Heart left ventricle (tissue), 16 donors: ENCODE data around the gene LDHD. TPM values are rescaled to one million over a fixed set of nuclear protein-coding genes. Genes with fewer than 3 reads are reported as not detected.

ENCODE experiments used
- ATAC-seq, 4 donors: fragments of 200-7000 bp; cut with Tn5 transposase; one replicate each; pipeline ENCODE4 v1.9.1; 2020 to 2022; ENCODE audit warnings: moderate library complexity in 4 of 4, mild to moderate bottlenecking in 3 of 4, moderate number of reproducible peaks in 1 of 4
- DNase-seq, 5 donors: peaks; one replicate each; pipeline ENCODE4 v3.0.0-alpha.2; 2020
- H3K27ac ChIP-seq, 12 donors: fragments of 200-600 bp; sonication (generic) in 4 of 12; one replicate each; pipeline versions ENCODE4 v1.5.0 to v1.8.0; 2016 to 2022; ENCODE audit warnings: mild to moderate bottlenecking in 2 of 12
- H3K27me3 ChIP-seq, 9 donors: fragments of 200-600 bp; sonication (generic) in 2 of 9; one replicate each; pipeline versions ENCODE4 v1.5.1 to v1.8.0; 2016 to 2022; ENCODE audit warnings: mild to moderate bottlenecking in 3 of 9
- H3K36me3 ChIP-seq, 9 donors: fragments of 200-600 bp; sonication (generic) in 2 of 9; one replicate each; pipeline versions ENCODE4 v1.5.0 to v1.8.0; 2018 to 2022; ENCODE audit warnings: mild to moderate bottlenecking in 2 of 9
- H3K4me1 ChIP-seq, 12 donors: fragments of 200-600 bp; sonication (generic) in 4 of 12; one replicate each; pipeline versions ENCODE4 v1.5.0 to v1.8.0; 2016 to 2022; ENCODE audit warnings: mild to moderate bottlenecking in 3 of 12
- H3K4me3 ChIP-seq, 12 donors: fragments of 200-600 bp; sonication (generic) in 4 of 12; one replicate each; pipeline versions ENCODE4 v1.5.0 to v1.8.0; 2017 to 2022; ENCODE audit warnings: mild to moderate bottlenecking in 9 of 12, moderate library complexity in 4 of 12
- H3K9me3 ChIP-seq, 12 donors: fragments of 200-600 bp; sonication (generic) in 4 of 12; one replicate each; pipeline versions ENCODE4 v1.5.0 to v1.8.0; 2016 to 2022; ENCODE audit warnings: mild to moderate bottlenecking in 1 of 12
- CTCF ChIP-seq, 12 donors: fragments of 200-600 bp; sonication (generic) in 4 of 12; IDR thresholded peaks; one replicate each; pipeline versions ENCODE4 v1.5.0 to v1.8.0; 2018 to 2022; ENCODE audit warnings: antibody characterized with exemption in 12 of 12, mild to moderate bottlenecking in 5 of 12
- POLR2A ChIP-seq, 2 donors: fragments of 450-650 bp; IDR thresholded peaks; one replicate each; pipeline ENCODE4 v1.6.1; 2017; ENCODE audit warnings: antibody characterized with exemption in 2 of 2, mild to moderate bottlenecking in 2 of 2, moderate library complexity in 2 of 2
- WGBS, 4 donors: extraction: QIAGEN DNeasy Blood & Tissue Kit in 2 of 4; methylation state at CpG; one replicate each; pipeline versions ENCODE4 v1.1.5 to v1.1.7; 2013 to 2018; 5-methylcytosine and 5-hydroxymethylcytosine counted together
- intact Hi-C, 10 donors: fragments of 100-400 bp; cut with DNase I; formaldehyde crosslinking; loops; one replicate each; pipeline versions ENCODE4 v1.11.1 to v1.14.2; 2022
- polyA plus RNA-seq, 2 donors: library from polyadenylated mRNA; stranded (reverse); fragments of 200-250 nt; gene quantifications; one replicate each; pipeline ENCODE4 v1.2.3, GENCODE V29; 2013
- total RNA-seq, 9 donors: library from RNA; depleted of rRNA in 2 of 9; stranded (reverse); fragments of >200 nt in 2 of 9; fragmentation: NEBNext Ultra II Directional in 3 of 9; extraction: Animal tissue kit (Norgen Biotek cat#: 25700) in 3 of 9; gene quantifications; one replicate each; pipeline versions ENCODE4 v1.1.0 to v1.2.4, GENCODE V29; 2016 to 2023
- donor health status: ischemic (EF 13 %, LVEDD 7.1; RV severe dilation, severe dysfunction).
- donor health status: healthy with polysubstance abuse.
- donor health status: DM: no; HTN: yes; CAD: no.
- donor health status: DM: no; HTN: no; CAD: no.
- donor health status: ischemic (EF 25% LVEDD 6.9; RV normal size, moderate dysfunction).
- donor health status: ischemic (EF 25% LVEDD 5.7; RV mildly dilated, moderate dysfunction).
- donor health status: healthy.
- donor health status: DM: yes; HTN: yes; CAD: no.
- donor health status: ischemic (EF 35%, LVEDD 5.7; RV mildly dilated, moderate dysfunction).
- donor health status: nonischemic (EF 11% LVEDD 7.7; RV severe dilation, severe dysfunction).
- donor health status: DM: yes; HTN: yes; CAD: no.
- donor health status: PGD.
- donor health status: ischemic (EF 29% LVEDD 5.4; RV normal size, mild dysfunction).
- donor health status: nonischemic (EF 23%, LVEDD 6.1; RV moderate dilation, normal function).

Gene LDHD
- total and polyA plus RNA-seq, 11 donors = 49.0 to 185 (median 90.6) TPM

DNA sequence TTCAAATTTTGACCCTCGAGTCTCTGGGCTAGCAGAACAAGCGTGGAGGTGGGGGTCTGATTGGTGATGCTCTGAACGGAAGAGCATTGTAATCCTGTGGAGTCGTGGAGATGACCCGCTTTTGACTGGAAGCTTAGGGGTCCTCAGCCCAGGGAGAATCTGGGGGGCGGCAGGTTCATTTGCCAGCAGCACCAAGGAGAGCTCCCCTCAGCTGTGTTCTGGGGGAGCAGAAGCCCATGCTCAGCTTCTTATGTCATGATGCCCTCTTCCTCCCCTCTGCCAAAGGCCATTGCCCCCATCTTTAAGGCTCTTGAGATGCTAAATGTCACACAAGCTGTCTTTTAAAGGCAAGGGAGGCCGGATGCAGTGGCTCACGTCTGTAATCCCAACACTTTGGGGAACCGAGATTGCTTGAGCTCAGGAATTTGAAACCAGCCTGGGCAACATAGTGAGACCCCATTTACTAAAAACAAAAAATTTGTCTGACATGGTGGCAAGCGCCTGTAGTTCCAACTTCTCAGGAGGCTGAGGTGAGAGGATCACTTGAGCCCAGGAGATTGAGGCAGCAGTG is 19.3 kb downstream of the LDHD start:
- no peak for TF ChIP-seq CTCF (IDR thresholded peaks at IDR 0.05)
- TF ChIP-seq POLR2A (IDR thresholded peaks at IDR 0.05) = no peak
- 94 to 96% (median 95%) methylated on average over 10 of the region's 10 CpGs for WGBS, 4 donors
- Histone ChIP-seq H3K4me1 (peaks cover 7 to 45% (median 32%) of the 10 kb centered on the region in 12 donors), H3K36me3 (peaks cover 0 to 20% (median 14%) of the 10 kb centered on the region in 9 donors), H3K9me3 (no peaks in the 10 kb centered on the region), H3K4me3 (no peak overlapping the region), H3K27ac (peak overlapping the region in 3 of 12 donors; percentile 7 to 47 (median 35)), H3K27me3 (no peaks in the 10 kb centered on the region)
- intact Hi-C loops = loop anchor here in 1 of 10 donors (5.0 kb wide), 1 partner anchor 50 kb away; no protein-coding TSS in a partner anchor
- no peak for DNase-seq
- no peak for ATAC-seq

- ATAC-seq (no peak), DNase-seq (no peak)
- 88 to 93% (median 92%) methylated on average over 6 of the region's 6 CpGs for WGBS, 4 donors
- H3K36me3 ChIP-seq = peaks cover 0 to 20% (median 14%) of the 10 kb centered on the region in 9 donors
- TF ChIP-seq POLR2A (IDR thresholded peaks at IDR 0.05) (no peak), CTCF (IDR thresholded peaks at IDR 0.05) (peak in 1 of 12 donors; percentile 7)
- no peaks in the 10 kb centered on the region for H3K27me3 ChIP-seq
- peaks cover 7 to 47% (median 32%) of the 10 kb centered on the region in 12 donors for H3K4me1 ChIP-seq
- intact Hi-C loops = loop anchor here in 1 of 10 donors (5.0 kb wide), 1 partner anchor 49 kb away; no protein-coding TSS in a partner anchor
- peak overlapping the region in 1 of 12 donors; percentile 47 for H3K27ac ChIP-seq
- H3K4me3 ChIP-seq = no peak overlapping the region
- no peaks in the 10 kb centered on the region for H3K9me3 ChIP-seq
Measured at GRCh38 chr16:75096656-75097055, 19.9 kb downstream of the LDHD start.

DNA sequence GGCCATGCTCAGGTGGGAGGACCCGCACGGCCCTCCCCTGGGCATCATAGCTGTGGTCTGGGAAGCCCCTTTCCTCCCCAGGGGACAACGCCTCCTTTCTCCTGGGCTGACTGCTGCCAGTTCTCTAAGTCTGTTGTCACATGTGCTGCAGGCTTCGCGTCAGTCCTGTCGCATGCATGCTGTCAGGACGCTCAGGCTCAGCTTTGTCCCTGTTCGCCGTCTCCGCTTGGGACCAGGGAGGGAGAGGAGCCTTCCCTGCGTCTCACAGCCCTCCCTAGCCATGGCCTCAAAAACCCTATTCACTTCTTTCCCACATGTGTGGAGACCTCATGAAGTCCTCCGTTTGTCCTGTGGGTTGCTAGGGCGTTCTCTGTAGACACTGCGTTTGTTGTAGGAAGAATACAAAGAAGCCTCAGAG is 21.4 kb downstream of the LDHD start:
- no peak overlapping the region for H3K27ac ChIP-seq
- intact Hi-C loops = loop anchor here in 1 of 10 donors (5.0 kb wide), 1 partner anchor 48 kb away; no protein-coding TSS in a partner anchor
- TF ChIP-seq CTCF (IDR thresholded peaks at IDR 0.05) = no peak
- TF ChIP-seq POLR2A (IDR thresholded peaks at IDR 0.05) = no peak
- H3K9me3 ChIP-seq = no peaks in the 10 kb centered on the region
- no peak overlapping the region for H3K4me3 ChIP-seq
- H3K4me1 ChIP-seq = peaks cover 7 to 44% (median 28%) of the 10 kb centered on the region in 12 donors
- ATAC-seq (no peak), DNase-seq (no peak)
- WGBS, 4 donors = 91 to 95% (median 95%) methylated on average over 14 of the region's 14 CpGs
- H3K27me3 ChIP-seq = no peaks in the 10 kb centered on the region
- peaks cover 0 to 20% (median 14%) of the 10 kb centered on the region in 9 donors for H3K36me3 ChIP-seq

DNA sequence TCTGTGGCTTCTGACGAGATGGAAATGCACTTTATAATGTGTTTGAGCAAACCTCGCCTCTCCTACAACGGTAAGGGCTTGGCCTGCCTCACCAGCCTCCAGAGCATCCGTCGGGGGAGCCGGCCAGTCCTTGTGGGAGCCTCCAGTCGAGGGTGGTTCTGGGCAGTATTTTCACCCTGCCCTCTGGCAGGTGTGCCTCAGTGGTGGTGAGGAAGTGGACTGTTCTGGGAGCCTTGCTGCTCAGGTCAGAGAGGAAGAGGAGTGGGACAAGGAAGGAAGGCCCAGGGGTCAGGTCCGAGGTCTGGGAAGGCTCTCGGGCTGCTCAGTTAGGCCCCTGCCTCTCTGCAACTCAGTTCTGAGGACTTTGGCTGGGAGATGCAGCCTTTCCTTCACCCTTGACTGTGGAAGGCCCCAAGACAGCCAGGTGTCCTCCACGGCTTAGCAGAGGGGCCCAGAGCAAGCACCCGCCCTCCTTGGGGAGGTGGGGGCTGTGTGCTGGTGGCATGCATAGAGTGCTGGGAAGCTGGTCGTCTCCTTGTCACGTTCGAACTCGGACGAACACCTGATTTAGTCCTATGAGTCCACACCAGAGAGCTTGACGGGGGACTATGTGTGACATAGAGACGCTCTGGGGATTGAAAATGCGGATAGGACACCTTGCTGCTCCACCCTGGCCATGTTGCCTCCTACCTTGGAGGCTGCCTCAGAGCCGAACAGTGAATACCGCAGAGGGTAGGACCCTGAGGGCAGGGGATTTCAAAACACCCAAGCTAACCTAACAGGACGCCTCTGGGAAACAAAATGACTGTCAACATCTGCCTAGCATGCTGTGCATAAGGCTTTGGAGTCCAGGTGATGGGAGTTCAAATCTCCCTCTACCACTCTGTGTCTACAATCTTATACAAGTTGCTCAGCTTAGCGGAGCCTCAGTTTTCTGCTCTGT is 22.7 kb downstream of the LDHD start:
- ATAC-seq (no peak), DNase-seq (peak in 1 of 5 donors; percentile 6)
- 90 to 95% (median 94%) methylated on average over 20 to 23 of the region's 23 CpGs for WGBS, 4 donors
- H3K4me1 ChIP-seq = peaks cover 3 to 37% (median 19%) of the 10 kb centered on the region in 12 donors
- H3K36me3 ChIP-seq = peaks cover 0 to 20% (median 14%) of the 10 kb centered on the region in 9 donors
- intact Hi-C loops = no loop called here
- no peaks in the 10 kb centered on the region for H3K27me3 ChIP-seq
- H3K27ac ChIP-seq = no peak overlapping the region
- no peak overlapping the region for H3K4me3 ChIP-seq
- no peak for TF ChIP-seq CTCF (IDR thresholded peaks at IDR 0.05)
- no peak for TF ChIP-seq POLR2A (IDR thresholded peaks at IDR 0.05)
- H3K9me3 ChIP-seq = no peaks in the 10 kb centered on the region
